ENCODE results near the gene ANKRD11.

DNA sequence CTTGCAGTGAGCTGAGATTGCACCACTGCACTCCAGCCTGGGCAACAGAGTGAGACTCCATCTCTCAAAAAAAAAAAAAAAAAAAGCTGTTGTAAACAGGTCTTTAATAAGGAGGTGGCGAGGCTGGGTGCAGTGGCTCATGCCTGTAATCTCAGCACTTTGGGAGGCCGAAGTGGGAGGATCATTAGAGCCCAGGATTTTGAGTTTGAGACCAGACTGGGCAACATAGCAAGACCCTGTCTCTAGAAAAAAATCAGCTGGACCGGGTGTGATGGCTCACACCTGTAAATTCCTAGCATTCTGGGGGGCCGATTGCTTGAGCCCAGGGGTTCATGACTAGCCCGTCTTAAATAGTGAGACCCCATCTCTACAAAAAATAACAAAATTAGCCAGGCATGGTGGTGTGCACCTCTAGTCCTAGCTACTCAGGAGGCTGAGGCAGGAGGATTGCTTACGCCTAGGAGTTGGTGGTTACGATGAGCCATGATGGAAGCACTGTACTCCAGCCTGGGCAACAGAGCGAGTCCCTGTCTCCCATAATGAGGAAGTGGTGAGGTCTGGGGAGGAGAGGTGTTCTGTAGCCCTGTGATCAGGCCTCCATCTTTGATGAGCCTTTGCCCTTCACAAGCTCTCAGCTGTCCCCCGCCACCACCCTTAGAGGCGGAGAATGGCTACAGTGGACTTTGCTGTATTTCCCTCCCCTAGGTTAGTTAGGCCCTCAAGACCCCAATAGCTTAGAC, 236.6 kb downstream of the ANKRD11 start:
- TF ChIP-seq, protein P1, sequence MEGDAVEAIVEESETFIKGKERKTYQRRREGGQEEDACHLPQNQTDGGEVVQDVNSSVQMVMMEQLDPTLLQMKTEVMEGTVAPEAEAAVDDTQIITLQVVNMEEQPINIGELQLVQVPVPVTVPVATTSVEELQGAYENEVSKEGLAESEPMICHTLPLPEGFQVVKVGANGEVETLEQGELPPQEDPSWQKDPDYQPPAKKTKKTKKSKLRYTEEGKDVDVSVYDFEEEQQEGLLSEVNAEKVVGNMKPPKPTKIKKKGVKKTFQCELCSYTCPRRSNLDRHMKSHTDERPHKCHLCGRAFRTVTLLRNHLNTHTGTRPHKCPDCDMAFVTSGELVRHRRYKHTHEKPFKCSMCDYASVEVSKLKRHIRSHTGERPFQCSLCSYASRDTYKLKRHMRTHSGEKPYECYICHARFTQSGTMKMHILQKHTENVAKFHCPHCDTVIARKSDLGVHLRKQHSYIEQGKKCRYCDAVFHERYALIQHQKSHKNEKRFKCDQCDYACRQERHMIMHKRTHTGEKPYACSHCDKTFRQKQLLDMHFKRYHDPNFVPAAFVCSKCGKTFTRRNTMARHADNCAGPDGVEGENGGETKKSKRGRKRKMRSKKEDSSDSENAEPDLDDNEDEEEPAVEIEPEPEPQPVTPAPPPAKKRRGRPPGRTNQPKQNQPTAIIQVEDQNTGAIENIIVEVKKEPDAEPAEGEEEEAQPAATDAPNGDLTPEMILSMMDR (IDR thresholded peaks at IDR 0.05; ENCODE audit: low read length): no peak
- TF ChIP-seq EZH2phosphoT487 (IDR thresholded peaks at IDR 0.05; ENCODE audit: low read length): no peak

All from MM.1S (cell line).